A549 (cell line): ENCODE results near the gene SETMAR.
"Not testable (repeated sequence)": the region's sequence is repeated elsewhere in the genome, so short reads cannot be mapped to it uniquely, and the experiment has no call there.

Experiments
- CEBPB ChIP-seq, 2 experiments: fragments of >200 bp in 1 of 2; sonication (Bioruptor Twin) in 1 of 2; formaldehyde crosslinking in 1 of 2; IDR thresholded peaks; 2 replicates each; pipeline ENCODE4 v1.6.1; 2012 to 2016
- EHMT2 ChIP-seq: fragments of 200-600 bp; sonication (generic); IDR thresholded peaks from 2 replicates; pipeline ENCODE4 v1.6.1; 2016; ENCODE audit warnings: antibody characterized with exemption, low read depth, mild to moderate bottlenecking, moderate library complexity
- FOSB ChIP-seq: fragments of 250-450 bp; sonication (Bioruptor Pico); IDR thresholded peaks from 2 replicates; pipeline ENCODE4 v1.5.0; 2020; ENCODE audit warnings: mild to moderate bottlenecking, moderate library complexity
- FOSL2 ChIP-seq, 2 experiments: fragments of 450-650 bp in 1 of 2; fragments of >200 bp in 1 of 2; sonication (Bioruptor Twin) in 1 of 2; formaldehyde crosslinking; IDR thresholded peaks; 2 replicates each; pipeline versions ENCODE4 v1.5.0 to v1.6.1; 2016 to 2020; ENCODE audit warnings: mild to moderate bottlenecking in 1 of 2, moderate library complexity in 1 of 2
- NR3C1 ChIP-seq: fragments of >200 bp; sonication (Bioruptor Twin); formaldehyde crosslinking; IDR thresholded peaks from 3 replicates; pipeline ENCODE4 v1.6.1; 2017
- POLR2A ChIP-seq: IDR thresholded peaks from 2 replicates; pipeline ENCODE4 v1.6.1; 2012; ENCODE audit warnings: mild to moderate bottlenecking, low read length
- REST ChIP-seq: fragments of 200-600 bp; sonication (generic); IDR thresholded peaks from 2 replicates; pipeline ENCODE4 v1.6.1; 2016; ENCODE audit warnings: antibody characterized with exemption, mild to moderate bottlenecking, moderate library complexity
- TF ChIP-seq, protein P1 (sequence below): fragments of >200 bp; sonication (Bioruptor Twin); formaldehyde crosslinking; IDR thresholded peaks from 3 replicates; pipeline ENCODE4 v1.5.1; 2016

DNA sequence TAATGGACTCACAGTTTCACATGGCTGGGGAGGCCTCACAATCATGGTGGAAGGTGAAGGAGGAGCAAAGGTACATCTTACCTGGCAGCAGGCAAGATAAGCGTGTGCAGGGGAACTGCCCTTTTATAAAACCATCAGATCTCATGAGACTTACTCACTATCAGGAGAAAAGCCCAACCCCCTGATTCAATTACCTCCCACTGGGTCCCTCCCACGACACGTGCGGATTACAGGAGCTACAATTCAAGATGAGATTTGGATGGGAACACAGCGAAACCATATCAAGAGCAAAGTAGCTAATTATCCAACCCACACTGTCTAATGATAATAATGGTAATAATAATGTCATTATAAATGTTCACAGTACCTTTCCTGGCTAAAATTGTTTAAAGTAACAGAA, 6.7 kb upstream of the SETMAR start:
- not testable (repeated sequence) for TF ChIP-seq POLR2A; EHMT2; FOSL2 (IDR thresholded peaks at IDR 0.05); FOSL2 (CRISPR knock-in tag; IDR thresholded peaks at IDR 0.05); FOSB (CRISPR knock-in tag); REST; CEBPB (IDR thresholded peaks at IDR 0.05); NR3C1
- TF ChIP-seq, protein P1, sequence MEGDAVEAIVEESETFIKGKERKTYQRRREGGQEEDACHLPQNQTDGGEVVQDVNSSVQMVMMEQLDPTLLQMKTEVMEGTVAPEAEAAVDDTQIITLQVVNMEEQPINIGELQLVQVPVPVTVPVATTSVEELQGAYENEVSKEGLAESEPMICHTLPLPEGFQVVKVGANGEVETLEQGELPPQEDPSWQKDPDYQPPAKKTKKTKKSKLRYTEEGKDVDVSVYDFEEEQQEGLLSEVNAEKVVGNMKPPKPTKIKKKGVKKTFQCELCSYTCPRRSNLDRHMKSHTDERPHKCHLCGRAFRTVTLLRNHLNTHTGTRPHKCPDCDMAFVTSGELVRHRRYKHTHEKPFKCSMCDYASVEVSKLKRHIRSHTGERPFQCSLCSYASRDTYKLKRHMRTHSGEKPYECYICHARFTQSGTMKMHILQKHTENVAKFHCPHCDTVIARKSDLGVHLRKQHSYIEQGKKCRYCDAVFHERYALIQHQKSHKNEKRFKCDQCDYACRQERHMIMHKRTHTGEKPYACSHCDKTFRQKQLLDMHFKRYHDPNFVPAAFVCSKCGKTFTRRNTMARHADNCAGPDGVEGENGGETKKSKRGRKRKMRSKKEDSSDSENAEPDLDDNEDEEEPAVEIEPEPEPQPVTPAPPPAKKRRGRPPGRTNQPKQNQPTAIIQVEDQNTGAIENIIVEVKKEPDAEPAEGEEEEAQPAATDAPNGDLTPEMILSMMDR, result not testable (repeated sequence)
